22Rv1 (cell line): ENCODE results near the gene SFR1.

ENCODE experiments used
- CTCF ChIP-seq: fragments of 450-650 bp; IDR thresholded peaks from 2 replicates; pipeline ENCODE4 v1.5.1; 2017; ENCODE audit warnings: mild to moderate bottlenecking
- ZFX ChIP-seq: fragments of 450-650 bp; IDR thresholded peaks from 2 replicates; pipeline ENCODE4 v1.6.1; 2017; ENCODE audit warnings: antibody characterized with exemption, borderline replicate concordance

DNA sequence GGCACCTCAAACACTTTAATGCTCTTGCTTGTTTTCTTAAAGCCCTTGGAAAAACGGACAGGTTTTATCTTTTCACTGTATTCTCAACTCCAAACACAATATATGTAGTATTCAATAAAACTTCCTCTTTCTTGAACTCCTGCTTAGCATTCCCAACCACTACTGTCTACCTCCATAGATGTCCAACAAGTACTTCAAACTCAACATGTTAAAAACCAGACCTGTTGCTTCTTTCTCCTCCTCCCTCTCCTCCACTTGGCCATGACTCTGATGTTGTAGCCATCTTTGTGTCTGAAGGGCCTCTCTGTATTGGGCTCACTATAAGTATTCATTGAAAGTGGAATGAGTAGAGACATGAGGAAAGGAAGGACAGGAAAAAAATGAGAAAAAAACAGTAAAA, 20.1 kb upstream of the SFR1 start:
- TF ChIP-seq ZFX = no peak
- TF ChIP-seq CTCF = no peak
